Large intestine (tissue), 3 donors: ENCODE data around the gene STXBP1. TPM values are rescaled to one million over a fixed set of nuclear protein-coding genes. Genes with fewer than 3 reads are reported as not detected.

ENCODE experiments used
- DNase-seq, 2 donors: peaks; one replicate each; pipeline versions ENCODE4 v3.0.0 to v3.0.0-alpha.2; 2013
- H3K27ac ChIP-seq: one replicate; pipeline ENCODE4 v1.5.1; 2013; ENCODE audit warnings: low read length
- H3K27me3 ChIP-seq: 2 replicates; pipeline ENCODE4 v1.6.1; 2013; ENCODE audit warnings: low read length; ENCODE audit not compliant: control insufficient read depth, insufficient read depth
- H3K36me3 ChIP-seq: 2 replicates; pipeline ENCODE4 v1.6.1; 2013; ENCODE audit warnings: low read length; ENCODE audit not compliant: control insufficient read depth, insufficient read depth
- H3K4me1 ChIP-seq: one replicate; pipeline ENCODE4 v1.6.1; 2013; ENCODE audit warnings: low read length; ENCODE audit not compliant: control insufficient read depth, insufficient read depth
- H3K4me3 ChIP-seq: one replicate; pipeline ENCODE4 v1.5.1; 2013; ENCODE audit warnings: low read length
- H3K9me3 ChIP-seq: one replicate; pipeline ENCODE4 v1.6.1; 2013; ENCODE audit warnings: mild to moderate bottlenecking, low read depth, low read length, moderate library complexity; ENCODE audit not compliant: control insufficient read depth
- WGBS: methylation state at CpG from one replicate; pipeline ENCODE4 v1.1.5; 2013; ENCODE audit warnings: low lambda C conversion rate; ENCODE audit not compliant: insufficient coverage; 5-methylcytosine and 5-hydroxymethylcytosine counted together
- polyA plus RNA-seq: library from polyadenylated mRNA; unstranded; fragments of 120-200 nt; gene quantifications from one replicate; pipeline ENCODE4 v1.2.1, GENCODE V29; 2013

The STXBP1 gene
- polyA plus RNA-seq, 1 donor, result 32.2 TPM

GRCh38 chr9:127735530-127736185 lies 123.6 kb downstream of the STXBP1 start:
- H3K36me3 ChIP-seq, result peaks cover 20% of the 10 kb centered on the region
- H3K9me3 ChIP-seq, result no peaks in the 10 kb centered on the region
- H3K27ac ChIP-seq, result peak overlapping the region; percentile 25
- H3K4me1 ChIP-seq, result peaks cover 7% of the 10 kb centered on the region
- no peak for DNase-seq
- H3K27me3 ChIP-seq, result peaks cover 17% of the 10 kb centered on the region
- no CpG with 5 or more reads among the region's 15 CpGs for WGBS
- H3K4me3 ChIP-seq, result no peak overlapping the region

- peaks cover 43% of the 10 kb centered on the region for H3K27me3 ChIP-seq
- H3K4me1 ChIP-seq, result peaks cover 7% of the 10 kb centered on the region
- H3K9me3 ChIP-seq, result peaks cover 6% of the 10 kb centered on the region
- H3K4me3 ChIP-seq, result no peak overlapping the region
- H3K27ac ChIP-seq, result no peak overlapping the region
- no CpG with 5 or more reads among the region's 13 CpGs for WGBS
- no peak for DNase-seq
- H3K36me3 ChIP-seq, result no peaks in the 10 kb centered on the region
These were observed 126.6 kb downstream of the STXBP1 start for GRCh38 chr9:127738666-127739065.

- peaks cover 6% of the 10 kb centered on the region for H3K9me3 ChIP-seq
- no peaks in the 10 kb centered on the region for H3K4me1 ChIP-seq
- no peak overlapping the region for H3K27ac ChIP-seq
- no peak for DNase-seq
- WGBS, result no CpG with 5 or more reads among the region's 19 CpGs
- H3K4me3 ChIP-seq, result no peak overlapping the region
- peaks cover 45% of the 10 kb centered on the region for H3K27me3 ChIP-seq
- peaks cover 3% of the 10 kb centered on the region for H3K36me3 ChIP-seq
These were observed 127.7 kb downstream of the STXBP1 start for GRCh38 chr9:127739614-127740330.

- Histone ChIP-seq H3K27me3 (peaks cover 49% of the 10 kb centered on the region), H3K4me3 (no peak overlapping the region), H3K36me3 (peaks cover 3% of the 10 kb centered on the region), H3K4me1 (no peaks in the 10 kb centered on the region), H3K9me3 (peaks cover 6% of the 10 kb centered on the region), H3K27ac (no peak overlapping the region)
- no CpG with 5 or more reads among the region's 38 CpGs for WGBS
- peak in 1 of 2 donors; percentile 45 for DNase-seq
These were observed 129.9 kb downstream of the STXBP1 start for GRCh38 chr9:127741831-127742434.

Other genes with a start within 250 kb of the STXBP1 start
- 58.3 TPM for gene SLC2A8, start 215.1 kb upstream of the STXBP1 start, polyA plus RNA-seq
- 5.7 TPM for gene ZNF79, start 187.9 kb upstream of the STXBP1 start, polyA plus RNA-seq
- gene RPL12, start 160.9 kb upstream of the STXBP1 start, polyA plus RNA-seq, result 3,060 TPM
- gene LRSAM1, start 160.8 kb upstream of the STXBP1 start, polyA plus RNA-seq, result 17.5 TPM
- gene CFAP157, start 94.7 kb downstream of the STXBP1 start, polyA plus RNA-seq, result 0.84 TPM
- 9.3 TPM for gene PTRH1, start 103.4 kb downstream of the STXBP1 start, polyA plus RNA-seq
- 0.03 TPM for gene TTC16, start 103.8 kb downstream of the STXBP1 start, polyA plus RNA-seq
- 16.5 TPM for gene TOR2A, start 123.0 kb downstream of the STXBP1 start, polyA plus RNA-seq
- 7.4 TPM for gene SH2D3C, start 166.4 kb downstream of the STXBP1 start, polyA plus RNA-seq
- gene CDK9, start 173.8 kb downstream of the STXBP1 start, polyA plus RNA-seq, result 57.4 TPM
- gene FPGS, start 190.6 kb downstream of the STXBP1 start, polyA plus RNA-seq, result 33.5 TPM
- 21.6 TPM for gene ENG, start 242.4 kb downstream of the STXBP1 start, polyA plus RNA-seq